ENCODE results near the gene SEMA3A. TPM values are rescaled to one million over a fixed set of nuclear protein-coding genes. Genes with fewer than 3 reads are reported as not detected.

The SEMA3A gene
- total RNA-seq, 1 donor from 2014 or later = 0.75 TPM

- Histone ChIP-seq H3K36me3 (no peaks in the 10 kb centered on the region), H3K9me3 (no peaks in the 10 kb centered on the region), H3K27me3 (no peaks in the 10 kb centered on the region), H3K4me1 (no peaks in the 10 kb centered on the region), H3K27ac (no peak overlapping the region), H3K4me3 (no peak overlapping the region)
- intact Hi-C loops (cut with DNase I) = no loop called here
- no peak for TF ChIP-seq CTCF (IDR thresholded peaks at IDR 0.05)
- no peak for DNase-seq (ENCODE audit: low spot score in 2 of 2)
Observed at GRCh38 chr7:84077336-84077735, 117.3 kb downstream of the SEMA3A start.

- Histone ChIP-seq H3K36me3 (no peaks in the 10 kb centered on the region), H3K4me1 (no peaks in the 10 kb centered on the region), H3K27me3 (no peaks in the 10 kb centered on the region), H3K9me3 (no peaks in the 10 kb centered on the region), H3K4me3 (no peak overlapping the region), H3K27ac (no peak overlapping the region)
- no peak for TF ChIP-seq CTCF (IDR thresholded peaks at IDR 0.05)
- no peak for DNase-seq (ENCODE audit: low spot score in 2 of 2)
- intact Hi-C loops (cut with DNase I) = no loop called here
Observed at GRCh38 chr7:84076219-84076618, 118.4 kb downstream of the SEMA3A start.

- H3K4me1 ChIP-seq = no peaks in the 10 kb centered on the region
- no peaks in the 10 kb centered on the region for H3K9me3 ChIP-seq
- TF ChIP-seq CTCF (IDR thresholded peaks at IDR 0.05) = no peak
- H3K27ac ChIP-seq = no peak overlapping the region
- DNase-seq (ENCODE audit: low spot score in 2 of 2) = no peak
- no peaks in the 10 kb centered on the region for H3K27me3 ChIP-seq
- no peaks in the 10 kb centered on the region for H3K36me3 ChIP-seq
- intact Hi-C loops (cut with DNase I) = no loop called here
- H3K4me3 ChIP-seq = no peak overlapping the region
Observed at GRCh38 chr7:84073186-84073875, 121.3 kb downstream of the SEMA3A start.

GRCh38 chr7:84070770-84071169, 123.8 kb downstream of the SEMA3A start:
- no peak for TF ChIP-seq CTCF (IDR thresholded peaks at IDR 0.05)
- H3K4me1 ChIP-seq = no peaks in the 10 kb centered on the region
- H3K9me3 ChIP-seq = no peaks in the 10 kb centered on the region
- no peak overlapping the region for H3K27ac ChIP-seq
- H3K4me3 ChIP-seq = no peak overlapping the region
- H3K36me3 ChIP-seq = no peaks in the 10 kb centered on the region
- DNase-seq (ENCODE audit: low spot score in 2 of 2) = no peak
- H3K27me3 ChIP-seq = no peaks in the 10 kb centered on the region
- intact Hi-C loops (cut with DNase I) = no loop called here

- Histone ChIP-seq H3K27me3 (no peaks in the 10 kb centered on the region), H3K9me3 (no peaks in the 10 kb centered on the region), H3K4me1 (no peaks in the 10 kb centered on the region), H3K27ac (no peak overlapping the region), H3K36me3 (no peaks in the 10 kb centered on the region), H3K4me3 (no peak overlapping the region)
- intact Hi-C loops (cut with DNase I) = no loop called here
- DNase-seq (ENCODE audit: low spot score in 2 of 2) = no peak
- no peak for TF ChIP-seq CTCF (IDR thresholded peaks at IDR 0.05)
Observed at GRCh38 chr7:84069999-84070500, 124.5 kb downstream of the SEMA3A start.

Data from ascending aorta (tissue), 2 donors.